SH-SY5Y (cell line): Measurements from ENCODE around the gene COL18A1.

ENCODE experiments used
- GATA2 ChIP-seq: IDR thresholded peaks from 2 replicates; pipeline ENCODE4 v1.6.1; 2011; ENCODE audit warnings: mild to moderate bottlenecking, low read depth, low read length
- GATA3 ChIP-seq: IDR thresholded peaks from 2 replicates; pipeline ENCODE4 v1.6.1; 2011; ENCODE audit warnings: low read depth, mild to moderate bottlenecking, low read length, moderate library complexity

DNA sequence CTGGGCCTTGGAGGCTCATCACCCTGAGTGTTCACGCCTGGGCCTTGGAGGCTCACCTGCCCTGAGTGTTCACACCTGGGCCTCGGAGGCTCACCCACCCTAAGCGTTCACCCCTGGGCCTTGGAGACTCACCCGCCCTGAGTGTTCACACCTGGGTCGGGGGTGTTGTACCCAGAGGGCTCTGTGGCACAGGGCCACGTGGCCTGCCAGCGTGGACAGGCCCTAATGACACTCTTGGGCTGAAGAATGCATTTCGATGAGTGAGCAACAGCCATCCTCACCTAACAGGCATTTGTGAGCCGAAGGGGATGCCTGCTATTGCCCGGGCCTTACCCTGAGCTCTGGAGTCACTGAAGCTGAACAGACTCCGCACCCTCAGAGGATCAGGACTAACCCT lies 119.8 kb downstream of the COL18A1 start:
- TF ChIP-seq GATA2: no peak
- no peak for TF ChIP-seq GATA3
